PC-9 (cell line): ENCODE data around the gene SCD5. TPM values are rescaled to one million over a fixed set of nuclear protein-coding genes. Genes with fewer than 3 reads are reported as not detected.

Experiments used
- BruUV-seq: library from RNA; stranded (reverse); fragments of 400-500 nt; replicated peaks from 2 replicates; lab custom pipeline; 2021; lab: Mats Ljungman, UMichigan
- CTCF ChIA-PET: fragments of 300-600 bp; sonication (Branson Sonifier 250); formaldehyde crosslinking; loops from one replicate; lab custom pipeline; 2022; ENCODE audit warnings: antibody characterized with exemption; lab: Charles Lee
- POLR2A ChIA-PET: fragments of 300-600 bp; sonication (Branson Sonifier 250); formaldehyde crosslinking; loops from one replicate; lab custom pipeline; 2022; ENCODE audit warnings: antibody characterized with exemption; ENCODE audit not compliant: unreplicated experiment; lab: Charles Lee
- DNase-seq, 2 experiments: peaks; one replicate each; pipeline versions ENCODE4 v3.0.0 to v3.0.0-alpha.2; 2015 to 2022; ENCODE audit warnings: mixed read lengths in 1 of 2
- H2AFZ ChIP-seq: fragments of 200-600 bp; sonication (generic); 2 replicates; pipeline ENCODE4 v1.8.1; 2017; ENCODE audit warnings: antibody characterized with exemption
- H3F3A ChIP-seq: fragments of 200-600 bp; sonication (generic); 2 replicates; pipeline ENCODE4 v1.8.1; 2017; ENCODE audit warnings: antibody characterized with exemption, mild to moderate bottlenecking, low read depth; ENCODE audit not compliant: insufficient read depth
- H3K27ac ChIP-seq: fragments of 200-600 bp; sonication (generic); 2 replicates; pipeline ENCODE4 v1.6.1; 2016; ENCODE audit warnings: mixed run types
- H3K27me3 ChIP-seq: fragments of 200-600 bp; sonication (generic); 2 replicates; pipeline ENCODE4 v1.6.1; 2016; ENCODE audit warnings: low read depth, mixed run types; ENCODE audit not compliant: insufficient read depth
- H3K36me3 ChIP-seq: fragments of 200-600 bp; sonication (generic); 2 replicates; pipeline ENCODE4 v1.6.1; 2016; ENCODE audit warnings: low read depth, mixed run types
- H3K4me1 ChIP-seq: fragments of 200-600 bp; sonication (generic); replicated peaks from 2 replicates; pipeline ENCODE4 v1.6.1; 2016; ENCODE audit warnings: mixed run types; ENCODE audit not compliant: insufficient read depth
- H3K4me2 ChIP-seq: fragments of 200-600 bp; sonication (generic); 2 replicates; pipeline ENCODE4 v1.6.1; 2017; ENCODE audit warnings: mixed run types
- H3K4me3 ChIP-seq: fragments of 200-600 bp; sonication (generic); 2 replicates; pipeline ENCODE4 v1.6.1; 2016; ENCODE audit warnings: mixed run types
- H3K79me2 ChIP-seq: fragments of 200-600 bp; sonication (generic); 2 replicates; pipeline ENCODE4 v1.6.1; 2017; ENCODE audit warnings: low read depth, mixed run types
- H3K9me2 ChIP-seq: fragments of 200-600 bp; sonication (generic); 2 replicates; pipeline ENCODE4 v1.8.1; 2017; ENCODE audit warnings: mild to moderate bottlenecking; ENCODE audit not compliant: insufficient read depth
- H3K9me3 ChIP-seq: fragments of 200-600 bp; sonication (generic); 2 replicates; pipeline ENCODE4 v1.8.1; 2016; ENCODE audit warnings: low read depth; ENCODE audit not compliant: insufficient read depth
- H4K20me1 ChIP-seq: fragments of 200-600 bp; sonication (generic); 2 replicates; pipeline ENCODE4 v1.8.1; 2017; ENCODE audit not compliant: insufficient read depth
- EZH2 ChIP-seq: fragments of 200-600 bp; sonication (generic); IDR thresholded peaks from 2 replicates; pipeline ENCODE4 v1.8.0; 2017; ENCODE audit warnings: antibody characterized with exemption, low read depth
- intact Hi-C: fragments of 100-400 bp; cut with micrococcal nuclease; formaldehyde crosslinking; loops from one replicate; pipeline ENCODE4 v1.10.0; 2022; ENCODE audit not compliant: unreplicated experiment
- total RNA-seq: library from RNA; stranded (reverse); gene quantifications from 2 replicates; pipeline ENCODE4 v1.2.3, GENCODE V29; 2021
- TF ChIP-seq, protein P1 (sequence below): fragments of 200-600 bp; sonication (generic); conservative IDR thresholded peaks from 2 replicates; pipeline ENCODE4 v1.6.1; 2017; ENCODE audit warnings: mixed run types, antibody characterized with exemption, mild to moderate bottlenecking, moderate library complexity

SCD5 gene
- total RNA-seq, 1 experiment from 2014 or later: 34.3 TPM

DNA sequence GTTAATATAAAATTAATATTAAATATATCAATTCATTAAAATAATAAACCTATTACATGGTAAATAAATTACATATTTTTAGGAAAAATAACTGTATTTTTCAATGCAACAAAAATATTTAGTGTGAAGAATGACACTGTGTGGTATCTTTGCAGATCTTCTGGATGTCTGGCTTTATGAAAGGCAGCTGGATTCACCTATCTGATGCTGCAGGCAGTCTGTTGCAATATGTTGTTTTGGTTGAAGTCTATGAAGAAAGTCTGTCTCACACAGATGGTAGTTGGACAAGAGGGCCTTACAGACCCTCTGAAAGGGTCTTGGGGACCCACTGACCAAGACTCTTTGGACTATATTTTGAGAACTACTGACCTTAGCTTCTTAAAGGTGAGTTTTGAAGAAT, 147.7 kb downstream of the SCD5 start:
- no peaks in the 10 kb centered on the region for H4K20me1 ChIP-seq
- H3F3A ChIP-seq: no peaks in the 10 kb centered on the region
- DNase-seq: no peak
- H3K4me1 ChIP-seq: no peaks in the 10 kb centered on the region
- H3K4me2 ChIP-seq: no peak overlapping the region
- no peaks in the 10 kb centered on the region for H3K9me2 ChIP-seq
- no peaks in the 10 kb centered on the region for H3K9me3 ChIP-seq
- H3K36me3 ChIP-seq: no peaks in the 10 kb centered on the region
- no peaks in the 10 kb centered on the region for H3K27me3 ChIP-seq
- ChIA-PET POLR2A (no interaction called here), CTCF (no interaction called here)
- intact Hi-C loops: no loop called here
- no peaks in the 10 kb centered on the region for H3K79me2 ChIP-seq
- no TSS peak for BruUV-seq
- no peak for TF ChIP-seq EZH2
- TF ChIP-seq, protein P1, sequence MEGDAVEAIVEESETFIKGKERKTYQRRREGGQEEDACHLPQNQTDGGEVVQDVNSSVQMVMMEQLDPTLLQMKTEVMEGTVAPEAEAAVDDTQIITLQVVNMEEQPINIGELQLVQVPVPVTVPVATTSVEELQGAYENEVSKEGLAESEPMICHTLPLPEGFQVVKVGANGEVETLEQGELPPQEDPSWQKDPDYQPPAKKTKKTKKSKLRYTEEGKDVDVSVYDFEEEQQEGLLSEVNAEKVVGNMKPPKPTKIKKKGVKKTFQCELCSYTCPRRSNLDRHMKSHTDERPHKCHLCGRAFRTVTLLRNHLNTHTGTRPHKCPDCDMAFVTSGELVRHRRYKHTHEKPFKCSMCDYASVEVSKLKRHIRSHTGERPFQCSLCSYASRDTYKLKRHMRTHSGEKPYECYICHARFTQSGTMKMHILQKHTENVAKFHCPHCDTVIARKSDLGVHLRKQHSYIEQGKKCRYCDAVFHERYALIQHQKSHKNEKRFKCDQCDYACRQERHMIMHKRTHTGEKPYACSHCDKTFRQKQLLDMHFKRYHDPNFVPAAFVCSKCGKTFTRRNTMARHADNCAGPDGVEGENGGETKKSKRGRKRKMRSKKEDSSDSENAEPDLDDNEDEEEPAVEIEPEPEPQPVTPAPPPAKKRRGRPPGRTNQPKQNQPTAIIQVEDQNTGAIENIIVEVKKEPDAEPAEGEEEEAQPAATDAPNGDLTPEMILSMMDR: no peak
- H3K4me3 ChIP-seq: no peak overlapping the region
- H2AFZ ChIP-seq: no peak overlapping the region
- H3K27ac ChIP-seq: no peak overlapping the region

DNA sequence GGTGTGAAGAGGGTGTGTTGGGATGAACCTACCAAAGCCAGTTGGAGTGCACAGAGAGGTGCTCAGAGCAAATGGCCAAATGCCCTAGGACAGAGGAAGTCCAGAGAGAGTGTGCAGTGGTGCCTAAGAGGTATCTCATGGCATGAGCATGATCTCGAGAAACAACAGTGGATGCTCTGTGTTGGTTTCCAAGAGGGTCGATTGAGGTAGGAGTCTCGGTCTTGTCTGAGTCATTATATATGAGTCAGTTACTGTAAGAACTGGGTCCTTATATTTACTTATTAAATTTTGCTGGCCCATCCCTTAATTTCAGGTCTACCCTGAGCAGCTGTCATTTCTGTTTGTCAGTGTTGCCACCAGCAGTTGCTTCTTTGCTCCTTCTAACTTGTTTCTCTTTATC, 150.2 kb downstream of the SCD5 start:
- CTCF ChIA-PET: no interaction called here
- H3K9me2 ChIP-seq: no peaks in the 10 kb centered on the region

DNA sequence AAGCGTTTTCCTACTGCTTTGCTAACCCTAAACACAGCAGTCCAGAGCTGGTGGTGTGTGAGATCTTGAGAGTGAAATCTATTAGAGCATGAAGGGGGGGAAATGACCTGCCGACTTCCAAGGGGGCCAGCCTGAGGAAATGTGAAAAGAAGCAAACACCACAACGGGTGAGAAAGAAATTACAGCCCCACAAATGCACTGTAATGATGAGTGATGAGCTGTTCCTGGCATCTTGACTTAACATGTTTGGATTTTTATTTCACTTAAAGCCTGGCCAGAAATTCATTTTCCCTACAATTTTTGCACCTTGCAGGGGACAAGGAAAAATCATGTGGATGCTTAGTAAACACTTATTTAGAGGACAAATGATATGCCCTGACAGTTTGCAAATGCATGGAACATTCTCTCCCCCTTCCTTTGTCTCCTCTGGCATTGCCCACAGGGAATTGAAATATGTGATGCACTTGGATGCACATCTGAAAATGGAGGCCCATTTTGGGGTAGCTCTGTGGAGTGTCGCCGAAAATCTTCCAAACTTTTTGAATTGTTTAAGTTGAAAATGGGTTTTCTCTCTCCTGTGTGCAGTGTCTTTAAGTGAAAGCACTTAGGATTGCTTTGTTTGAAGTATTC, 152.5 kb downstream of the SCD5 start:
- Histone ChIP-seq H3K4me3 (no peak overlapping the region), H2AFZ (no peak overlapping the region), H3K9me2 (no peaks in the 10 kb centered on the region), H3K27me3 (no peaks in the 10 kb centered on the region), H4K20me1 (no peaks in the 10 kb centered on the region), H3K79me2 (no peaks in the 10 kb centered on the region), H3K9me3 (no peaks in the 10 kb centered on the region), H3K27ac (no peak overlapping the region), H3K36me3 (no peaks in the 10 kb centered on the region), H3K4me2 (no peak overlapping the region), H3F3A (no peaks in the 10 kb centered on the region), H3K4me1 (no peaks in the 10 kb centered on the region)
- DNase-seq: no peak
- ChIA-PET POLR2A (no interaction called here), CTCF (no interaction called here)
- BruUV-seq: no TSS peak
- intact Hi-C loops: no loop called here
- TF ChIP-seq EZH2: no peak
- TF ChIP-seq, protein P1: no peak

More for the DNA sequence above, 150.2 kb downstream of the SCD5 start:
- H3K4me1 ChIP-seq: no peaks in the 10 kb centered on the region
- BruUV-seq: no TSS peak
- H2AFZ ChIP-seq: no peak overlapping the region
- no peaks in the 10 kb centered on the region for H3K9me3 ChIP-seq
- no peaks in the 10 kb centered on the region for H4K20me1 ChIP-seq
- no peaks in the 10 kb centered on the region for H3K27me3 ChIP-seq
- no peak for DNase-seq
- no peaks in the 10 kb centered on the region for H3F3A ChIP-seq
- no peak overlapping the region for H3K4me3 ChIP-seq
- H3K36me3 ChIP-seq: no peaks in the 10 kb centered on the region
- H3K4me2 ChIP-seq: no peak overlapping the region
- H3K79me2 ChIP-seq: no peaks in the 10 kb centered on the region
- TF ChIP-seq, protein P1: no peak
- no peak for TF ChIP-seq EZH2
- H3K27ac ChIP-seq: no peak overlapping the region
- intact Hi-C loops: no loop called here
- POLR2A ChIA-PET: no interaction called here
